ENCODE measurements around the gene EXOC4. TPM values are rescaled to one million over a fixed set of nuclear protein-coding genes. Genes with fewer than 3 reads are reported as not detected.
A peak's percentile ranks its signal among the peaks of the same experiment; 100 is the strongest.

Gene EXOC4
- total RNA-seq, 4 donors from 2014 or later: 82.4 to 204 (median 128) TPM

GRCh38 chr7:133652547-133652946 is 399.7 kb downstream of the EXOC4 start:
- no peaks in the 10 kb centered on the region for H3K9me3 ChIP-seq
- in situ Hi-C loops (cut with MboI; ENCODE audit: low pct_ligation_motif_present in 1 of 4, low pct_unique_long_range_greater_than_20kb in 1 of 4, low sequenced_read_pairs in 3 of 4): no loop called here

DNA sequence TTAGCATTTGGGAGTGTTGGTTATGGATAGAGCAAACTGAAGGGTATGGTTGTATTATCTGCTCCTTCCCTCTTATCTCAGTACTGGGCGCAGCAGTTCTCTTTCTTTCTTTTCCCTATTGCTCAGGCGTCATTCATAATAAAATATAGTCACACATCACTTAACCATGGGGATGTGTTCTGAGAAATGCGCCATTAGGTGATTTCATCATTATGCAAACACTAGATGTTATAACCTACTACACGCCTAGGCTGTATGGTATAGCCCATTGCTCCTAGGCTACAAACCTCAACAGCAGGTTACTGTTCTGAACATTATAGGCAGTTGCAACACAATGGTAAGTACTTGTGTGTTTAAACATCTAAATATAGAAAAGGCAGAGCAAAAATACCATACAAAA is 401.7 kb downstream of the EXOC4 start:
- Histone ChIP-seq H3K36me3 (no peaks in the 10 kb centered on the region), H3K27ac (peak overlapping the region in 2 of 4 donors; percentile 43 to 45), H3K4me1 (peaks cover 0 to 23% (median 0%) of the 10 kb centered on the region in 4 donors), H3K9me3 (no peaks in the 10 kb centered on the region), H3K27me3 (no peaks in the 10 kb centered on the region), H3K4me3 (no peak overlapping the region)
- intact Hi-C loops (cut with DNase I; ENCODE audit: low total_unique reads) (loop anchor here (5.0 kb wide), 1 partner anchor 877 kb away; no protein-coding TSS in a partner anchor), in situ Hi-C loops (cut with MboI; ENCODE audit: low pct_ligation_motif_present in 1 of 4, low pct_unique_long_range_greater_than_20kb in 1 of 4, low sequenced_read_pairs in 3 of 4) (no loop called here)
- DNase-seq: no peak
- WGBS, 2 donors (ENCODE audit: low coverage in 1 of 2): 69 to 87% methylated on average over 4 of the region's 4 CpGs
- TF ChIP-seq POLR2AphosphoS5 (IDR thresholded peaks at IDR 0.05) (no peak), POLR2A (IDR thresholded peaks at IDR 0.05) (peak; percentile 15)

More at GRCh38 chr7:133652547-133652946, 399.7 kb downstream of the EXOC4 start:
- no peak overlapping the region for H3K27ac ChIP-seq
- no peak for DNase-seq
- TF ChIP-seq POLR2A (IDR thresholded peaks at IDR 0.05) (no peak), EP300 (IDR thresholded peaks at IDR 0.05; ENCODE audit: low read depth) (no peak), POLR2AphosphoS5 (IDR thresholded peaks at IDR 0.05) (no peak)
- TF ChIP-seq, protein P1, sequence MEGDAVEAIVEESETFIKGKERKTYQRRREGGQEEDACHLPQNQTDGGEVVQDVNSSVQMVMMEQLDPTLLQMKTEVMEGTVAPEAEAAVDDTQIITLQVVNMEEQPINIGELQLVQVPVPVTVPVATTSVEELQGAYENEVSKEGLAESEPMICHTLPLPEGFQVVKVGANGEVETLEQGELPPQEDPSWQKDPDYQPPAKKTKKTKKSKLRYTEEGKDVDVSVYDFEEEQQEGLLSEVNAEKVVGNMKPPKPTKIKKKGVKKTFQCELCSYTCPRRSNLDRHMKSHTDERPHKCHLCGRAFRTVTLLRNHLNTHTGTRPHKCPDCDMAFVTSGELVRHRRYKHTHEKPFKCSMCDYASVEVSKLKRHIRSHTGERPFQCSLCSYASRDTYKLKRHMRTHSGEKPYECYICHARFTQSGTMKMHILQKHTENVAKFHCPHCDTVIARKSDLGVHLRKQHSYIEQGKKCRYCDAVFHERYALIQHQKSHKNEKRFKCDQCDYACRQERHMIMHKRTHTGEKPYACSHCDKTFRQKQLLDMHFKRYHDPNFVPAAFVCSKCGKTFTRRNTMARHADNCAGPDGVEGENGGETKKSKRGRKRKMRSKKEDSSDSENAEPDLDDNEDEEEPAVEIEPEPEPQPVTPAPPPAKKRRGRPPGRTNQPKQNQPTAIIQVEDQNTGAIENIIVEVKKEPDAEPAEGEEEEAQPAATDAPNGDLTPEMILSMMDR (IDR thresholded peaks at IDR 0.05): no peak
- no peak overlapping the region for H3K4me3 ChIP-seq
- no peaks in the 10 kb centered on the region for H3K27me3 ChIP-seq
- 90 to 92% methylated on average over 3 of the region's 3 CpGs for WGBS, 2 donors (ENCODE audit: low coverage in 1 of 2)
- intact Hi-C loops (cut with DNase I; ENCODE audit: low total_unique reads): loop anchor here (5.0 kb wide), 1 partner anchor 875 kb away; no protein-coding TSS in a partner anchor
- peaks cover 0 to 23% (median 0%) of the 10 kb centered on the region in 4 donors for H3K4me1 ChIP-seq
- no peaks in the 10 kb centered on the region for H3K36me3 ChIP-seq

DNA sequence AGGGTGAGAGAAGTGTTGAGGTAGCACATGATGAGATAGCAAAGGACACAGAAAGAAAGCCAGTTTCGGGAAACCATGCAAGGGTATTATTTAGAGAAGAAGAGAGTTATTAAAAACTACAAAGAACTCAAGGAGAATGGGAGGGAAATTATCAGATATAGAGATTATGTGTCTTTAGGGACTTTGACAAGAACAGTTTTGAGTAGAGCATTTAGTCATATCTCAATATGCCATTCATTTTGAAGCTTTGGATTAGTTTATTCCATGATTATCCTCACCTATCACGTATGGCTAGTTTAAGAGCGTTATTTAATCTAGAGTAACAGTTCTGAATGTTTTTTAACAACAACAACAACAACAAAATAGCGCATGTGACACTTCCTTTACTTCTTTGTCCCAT is 409.4 kb downstream of the EXOC4 start:
- Histone ChIP-seq H3K4me3 (no peak overlapping the region), H3K27me3 (no peaks in the 10 kb centered on the region), H3K36me3 (no peaks in the 10 kb centered on the region), H3K9me3 (no peaks in the 10 kb centered on the region), H3K4me1 (no peaks in the 10 kb centered on the region), H3K27ac (no peak overlapping the region)
- in situ Hi-C loops (cut with MboI; ENCODE audit: low pct_ligation_motif_present in 1 of 4, low pct_unique_long_range_greater_than_20kb in 1 of 4, low sequenced_read_pairs in 3 of 4) (no loop called here), intact Hi-C loops (cut with DNase I; ENCODE audit: low total_unique reads) (no loop called here)
- TF ChIP-seq EP300 (IDR thresholded peaks at IDR 0.05; ENCODE audit: low read depth): no peak
- DNase-seq: no peak
- WGBS, 2 donors (ENCODE audit: low coverage in 1 of 2): 93 to 94% methylated on average over 4 of the region's 4 CpGs

DNA sequence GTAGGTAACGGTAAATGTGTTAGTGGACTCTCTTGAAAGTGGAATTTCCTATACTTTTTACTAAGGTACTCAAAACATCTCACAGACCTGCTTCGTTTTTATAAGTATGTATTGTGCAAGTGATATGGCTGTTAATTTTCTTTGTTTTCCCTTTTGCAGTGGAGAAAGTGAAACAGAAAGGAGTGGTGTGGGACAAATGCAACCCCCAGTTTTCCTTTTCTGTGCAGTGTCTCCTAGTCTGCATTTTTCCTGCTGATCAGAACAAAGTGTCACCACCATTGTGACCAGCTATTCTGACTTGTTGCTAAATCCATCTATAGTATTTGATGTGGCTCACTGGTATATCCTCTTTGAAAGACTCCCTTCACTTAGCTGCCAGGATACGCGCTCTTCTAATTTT is 410.0 kb downstream of the EXOC4 start:
- intact Hi-C loops (cut with DNase I; ENCODE audit: low total_unique reads): no loop called here
- TF ChIP-seq, protein P1 (IDR thresholded peaks at IDR 0.05): no peak
- TF ChIP-seq POLR2A (IDR thresholded peaks at IDR 0.05) (no peak), EP300 (IDR thresholded peaks at IDR 0.05; ENCODE audit: low read depth) (no peak), POLR2AphosphoS5 (IDR thresholded peaks at IDR 0.05) (no peak)
- no peaks in the 10 kb centered on the region for H3K27me3 ChIP-seq
- 89 to 90% methylated on average over 4 of the region's 4 CpGs for WGBS, 2 donors (ENCODE audit: low coverage in 1 of 2)
- H3K36me3 ChIP-seq: no peaks in the 10 kb centered on the region
- no peak overlapping the region for H3K4me3 ChIP-seq
- in situ Hi-C loops (cut with MboI; ENCODE audit: low pct_ligation_motif_present in 1 of 4, low pct_unique_long_range_greater_than_20kb in 1 of 4, low sequenced_read_pairs in 3 of 4): no loop called here
- H3K27ac ChIP-seq: no peak overlapping the region
- no peaks in the 10 kb centered on the region for H3K4me1 ChIP-seq
- no peak for DNase-seq
- H3K9me3 ChIP-seq: no peaks in the 10 kb centered on the region

- no peaks in the 10 kb centered on the region for H3K36me3 ChIP-seq
- H3K4me3 ChIP-seq: no peak overlapping the region
- no peak overlapping the region for H3K27ac ChIP-seq
- no peaks in the 10 kb centered on the region for H3K4me1 ChIP-seq
- in situ Hi-C loops (cut with MboI; ENCODE audit: low pct_ligation_motif_present in 1 of 4, low pct_unique_long_range_greater_than_20kb in 1 of 4, low sequenced_read_pairs in 3 of 4): no loop called here
- DNase-seq: no peak
- intact Hi-C loops (cut with DNase I; ENCODE audit: low total_unique reads): no loop called here
- H3K9me3 ChIP-seq: no peaks in the 10 kb centered on the region
- H3K27me3 ChIP-seq: no peaks in the 10 kb centered on the region
- no peak for TF ChIP-seq EP300 (IDR thresholded peaks at IDR 0.05; ENCODE audit: low read depth)
- no peak for TF ChIP-seq POLR2A (IDR thresholded peaks at IDR 0.05)
- TF ChIP-seq, protein P1 (IDR thresholded peaks at IDR 0.05): no peak
- TF ChIP-seq POLR2AphosphoS5 (IDR thresholded peaks at IDR 0.05): no peak
These were observed 411.6 kb downstream of the EXOC4 start for GRCh38 chr7:133664528-133664927.

Data from transverse colon (tissue), 4 donors.